ENCODE data around the gene ARID4A. TPM values are rescaled to one million over a fixed set of nuclear protein-coding genes. Genes with fewer than 3 reads are reported as not detected.

Gene ARID4A
- total RNA-seq, 1 experiment from 2014 or later = 4.2 TPM

Other genes starting within 250 kb of the ARID4A start
- 3.1 and 4.0 TPM in 2 replicates for gene ARMH4, start 146.3 kb upstream of the ARID4A start, total RNA-seq (2014; rRNA removed; shearing (Covaris generic))
- 78.3 and 81.8 TPM in 2 replicates for gene ACTR10, start 98.4 kb upstream of the ARID4A start, total RNA-seq (2014; rRNA removed; shearing (Covaris generic))
- gene PSMA3, start 53.7 kb upstream of the ARID4A start, total RNA-seq (2014; rRNA removed; shearing (Covaris generic)) = 163 and 205 TPM in 2 replicates
- gene TOMM20L, start 97.4 kb downstream of the ARID4A start, total RNA-seq (2014; rRNA removed; shearing (Covaris generic)) = not detected in 2 replicates
- 35.1 and 52.2 TPM in 2 replicates for gene TIMM9, start 129.0 kb downstream of the ARID4A start, total RNA-seq (2014; rRNA removed; shearing (Covaris generic))
- 18.6 and 21.3 TPM in 2 replicates for gene KIAA0586, start 129.2 kb downstream of the ARID4A start, total RNA-seq (2014; rRNA removed; shearing (Covaris generic))